22Rv1 (cell line): ENCODE results near the gene ATOH8.

Experiments
- CTCF ChIP-seq: fragments of 450-650 bp; IDR thresholded peaks from 2 replicates; pipeline ENCODE4 v1.5.1; 2017; ENCODE audit warnings: mild to moderate bottlenecking
- ZFX ChIP-seq: fragments of 450-650 bp; IDR thresholded peaks from 2 replicates; pipeline ENCODE4 v1.6.1; 2017; ENCODE audit warnings: antibody characterized with exemption, borderline replicate concordance

- TF ChIP-seq CTCF (no peak), ZFX (no peak)
These were observed 8.2 kb upstream of the ATOH8 start for GRCh38 chr2:85745619-85746018.
